AG04450 (cell line): ENCODE data around the gene SNX9. TPM values are rescaled to one million over a fixed set of nuclear protein-coding genes. Genes with fewer than 3 reads are reported as not detected.

Experiments used
- CTCF ChIA-PET: fragments of 300-600, 350-600 bp; formaldehyde crosslinking; extraction: SDS; loops from one replicate; lab custom pipeline; 2022; ENCODE audit warnings: antibody characterized with exemption, inconsistent platforms; lab: Charles Lee
- POLR2A ChIA-PET: fragments of 350-600 bp; formaldehyde crosslinking; extraction: SDS; loops from one replicate; lab custom pipeline; 2021; ENCODE audit warnings: antibody characterized with exemption, inconsistent platforms; lab: Yijun Ruan, JAX
- DNase-seq: peaks from one replicate; pipeline ENCODE4 v3.0.0-alpha.2; 2011; ENCODE audit warnings: low read depth, low spot score
- H3K27ac ChIP-seq: one replicate; pipeline ENCODE4 v1.5.1; 2012; ENCODE audit warnings: low read depth, low read length, control low read depth
- H3K27me3 ChIP-seq: one replicate; pipeline ENCODE4 v1.6.0; 2012; ENCODE audit warnings: low read length; ENCODE audit not compliant: control insufficient read depth, insufficient read depth
- H3K4me3 ChIP-seq: 2 replicates; pipeline ENCODE4 v1.5.1; 2011; ENCODE audit warnings: mild to moderate bottlenecking, low read depth, low read length, control low read depth
- H3K9me3 ChIP-seq: 2 replicates; pipeline ENCODE4 v1.5.1; 2012; ENCODE audit warnings: low read length; ENCODE audit not compliant: control insufficient read depth, insufficient read depth
- polyA plus RNA-seq: library from polyadenylated mRNA; depleted of rRNA; stranded (reverse); fragments of >200 nt; gene quantifications from 2 replicates; pipeline ENCODE4 v1.2.3, GENCODE V29; 2011
- TF ChIP-seq, protein P1 (sequence below): IDR thresholded peaks from 2 replicates; pipeline ENCODE4 v1.5.1; 2011; ENCODE audit warnings: low read depth, low read length, control low read depth, inconsistent platforms

SNX9 gene
- polyA plus RNA-seq, 1 experiment, result 58.7 TPM

DNA sequence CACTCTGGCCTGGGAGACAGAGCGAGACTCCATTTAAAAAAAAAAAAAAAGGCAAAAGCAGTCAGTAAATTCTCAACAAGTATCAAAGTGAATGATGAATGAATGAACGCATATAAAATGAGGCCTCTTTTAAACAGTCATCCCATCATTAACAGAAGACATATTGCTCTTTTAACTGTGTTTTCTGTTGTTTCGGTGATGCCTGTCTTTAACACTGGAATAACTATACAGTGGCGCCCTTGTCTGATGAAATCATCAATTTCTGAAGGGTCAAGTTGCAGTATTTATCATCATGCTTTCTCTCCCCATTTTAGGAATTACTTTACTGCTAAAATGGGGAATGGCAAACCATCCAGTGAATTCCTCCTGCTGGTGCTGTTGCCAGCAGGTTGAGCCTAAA, 45.7 kb upstream of the SNX9 start:
- POLR2A ChIA-PET, result no interaction called here
- Histone ChIP-seq H3K9me3 (peaks cover 3% of the 10 kb centered on the region), H3K27me3 (no peaks in the 10 kb centered on the region), H3K4me3 (no peak overlapping the region), H3K27ac (no peak overlapping the region)
- no peak for DNase-seq
- CTCF ChIA-PET, result interaction anchor here (1.6 kb wide), 1 partner anchor 21 kb away, joined by 5 read pairs; no protein-coding TSS in a partner anchor
- TF ChIP-seq, protein P1, sequence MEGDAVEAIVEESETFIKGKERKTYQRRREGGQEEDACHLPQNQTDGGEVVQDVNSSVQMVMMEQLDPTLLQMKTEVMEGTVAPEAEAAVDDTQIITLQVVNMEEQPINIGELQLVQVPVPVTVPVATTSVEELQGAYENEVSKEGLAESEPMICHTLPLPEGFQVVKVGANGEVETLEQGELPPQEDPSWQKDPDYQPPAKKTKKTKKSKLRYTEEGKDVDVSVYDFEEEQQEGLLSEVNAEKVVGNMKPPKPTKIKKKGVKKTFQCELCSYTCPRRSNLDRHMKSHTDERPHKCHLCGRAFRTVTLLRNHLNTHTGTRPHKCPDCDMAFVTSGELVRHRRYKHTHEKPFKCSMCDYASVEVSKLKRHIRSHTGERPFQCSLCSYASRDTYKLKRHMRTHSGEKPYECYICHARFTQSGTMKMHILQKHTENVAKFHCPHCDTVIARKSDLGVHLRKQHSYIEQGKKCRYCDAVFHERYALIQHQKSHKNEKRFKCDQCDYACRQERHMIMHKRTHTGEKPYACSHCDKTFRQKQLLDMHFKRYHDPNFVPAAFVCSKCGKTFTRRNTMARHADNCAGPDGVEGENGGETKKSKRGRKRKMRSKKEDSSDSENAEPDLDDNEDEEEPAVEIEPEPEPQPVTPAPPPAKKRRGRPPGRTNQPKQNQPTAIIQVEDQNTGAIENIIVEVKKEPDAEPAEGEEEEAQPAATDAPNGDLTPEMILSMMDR, result no peak

DNA sequence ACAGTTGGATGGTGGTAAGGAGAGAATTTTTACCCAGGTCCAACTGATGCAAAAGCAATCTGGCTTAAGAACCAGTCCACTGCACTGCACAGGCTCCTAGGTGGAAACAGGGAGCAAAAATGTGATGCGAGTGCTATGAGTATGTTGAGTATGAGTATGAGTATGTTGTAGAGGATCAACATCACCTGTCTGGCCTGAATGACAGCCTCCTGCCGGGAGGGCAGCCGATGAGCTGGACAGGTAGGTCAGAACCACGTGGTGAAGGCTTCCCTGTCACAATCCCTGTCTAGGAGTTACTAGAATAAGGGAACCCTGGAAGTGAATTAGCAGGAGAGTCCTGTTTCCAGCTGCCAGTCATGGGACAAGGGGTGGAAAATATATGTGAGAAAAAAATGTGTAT, 44.3 kb upstream of the SNX9 start:
- H3K27ac ChIP-seq, result no peak overlapping the region
- CTCF ChIA-PET, result no interaction called here
- H3K27me3 ChIP-seq, result no peaks in the 10 kb centered on the region
- no peak for DNase-seq
- TF ChIP-seq, protein P1, result no peak
- POLR2A ChIA-PET, result interaction anchor here (1.8 kb wide), 1 partner anchor 14 kb away, joined by 5 read pairs; no protein-coding TSS in a partner anchor
- H3K9me3 ChIP-seq, result peaks cover 3% of the 10 kb centered on the region
- no peak overlapping the region for H3K4me3 ChIP-seq

DNA sequence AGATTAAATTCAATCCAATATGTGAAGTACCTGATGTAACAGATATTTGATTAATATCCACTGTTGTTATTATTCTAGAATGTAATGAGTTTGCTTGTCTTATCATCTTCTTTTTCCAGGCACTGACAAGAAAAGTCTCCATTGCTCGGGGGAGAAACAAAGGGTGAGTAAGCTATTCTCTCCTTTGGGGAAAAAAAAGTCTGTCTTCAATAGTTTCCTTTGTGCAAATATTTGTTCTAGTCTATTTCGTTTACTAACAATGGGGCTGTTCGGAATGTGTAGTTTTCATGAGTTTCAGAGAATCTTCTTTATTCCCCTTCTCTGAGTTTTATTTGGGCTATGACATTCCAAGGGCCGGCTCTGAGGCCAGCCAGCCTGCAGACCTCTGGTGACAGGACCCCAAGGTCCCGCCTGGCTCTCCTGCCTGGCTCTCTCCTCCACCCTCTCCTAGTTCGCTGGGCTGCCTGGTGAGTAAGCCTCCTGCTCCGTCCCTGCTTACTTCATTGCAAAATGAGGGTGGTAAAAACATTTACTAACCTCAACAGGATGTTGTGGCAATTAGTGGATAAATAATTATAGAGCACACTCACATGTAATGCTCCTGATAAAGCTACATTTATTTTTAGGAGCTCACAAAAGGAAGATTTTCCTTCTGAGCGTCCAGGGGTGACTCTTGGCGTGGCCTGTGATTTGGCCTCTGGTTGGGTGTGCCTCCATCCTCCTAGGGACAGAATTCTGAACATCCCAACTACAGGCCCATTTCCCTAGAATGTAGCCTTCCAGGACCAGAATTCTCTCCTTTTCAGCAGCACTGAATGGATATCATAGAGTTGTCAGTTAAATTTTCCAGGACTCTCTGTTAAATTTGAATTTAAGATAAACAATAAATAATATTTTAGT, 43.1 kb upstream of the SNX9 start:
- TF ChIP-seq, protein P1, result no peak
- POLR2A ChIA-PET, result interaction anchor here (1.8 kb wide), 1 partner anchor 15 kb away, joined by 5 read pairs; no protein-coding TSS in a partner anchor
- Histone ChIP-seq H3K4me3 (no peak overlapping the region), H3K27me3 (no peaks in the 10 kb centered on the region), H3K27ac (peak overlapping the region; percentile 65), H3K9me3 (peaks cover 3% of the 10 kb centered on the region)
- no peak for DNase-seq
- CTCF ChIA-PET, result no interaction called here

DNA sequence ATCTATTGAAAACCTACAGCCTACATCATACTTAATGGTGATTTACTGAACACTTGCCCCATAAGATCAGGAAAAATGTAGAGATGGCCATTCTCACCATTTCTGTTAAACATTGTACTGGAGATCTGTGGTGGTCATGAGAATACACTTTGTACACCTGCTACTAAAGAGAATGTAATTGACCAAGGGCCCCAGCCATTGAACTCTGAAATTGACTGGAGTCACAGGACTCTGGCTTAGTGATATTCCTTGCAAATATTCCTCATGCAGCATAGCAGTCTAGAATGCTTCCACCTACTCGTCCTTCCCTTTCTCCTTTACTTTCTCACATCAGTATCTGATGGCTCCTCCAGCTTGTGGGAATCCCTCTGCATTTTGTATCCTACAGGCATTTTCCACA, 37.4 kb upstream of the SNX9 start:
- Histone ChIP-seq H3K27me3 (no peaks in the 10 kb centered on the region), H3K27ac (no peak overlapping the region), H3K4me3 (no peak overlapping the region), H3K9me3 (no peaks in the 10 kb centered on the region; the same call in 1 of the 2 replicates)
- no peak for DNase-seq
- TF ChIP-seq, protein P1, result no peak
- ChIA-PET CTCF (no interaction called here), POLR2A (no interaction called here)

DNA sequence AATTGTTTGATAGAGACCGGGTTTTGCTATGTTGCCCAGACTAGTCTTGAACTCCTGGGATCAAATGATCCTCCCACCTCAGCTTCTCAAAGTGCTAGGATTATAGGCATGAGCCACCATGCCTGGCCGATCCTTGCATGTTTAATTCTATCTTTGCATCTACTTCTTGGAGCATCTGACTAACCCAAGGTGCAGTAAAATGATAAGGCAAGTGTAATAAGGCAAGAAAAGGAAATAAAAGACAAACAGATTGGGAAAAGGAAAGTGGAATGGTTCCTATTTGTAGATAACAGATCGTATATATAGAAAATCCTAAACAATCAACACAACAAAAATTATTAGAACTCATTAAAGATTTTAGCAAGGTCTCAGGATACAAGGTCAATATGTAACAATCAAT, 36.8 kb upstream of the SNX9 start:
- TF ChIP-seq, protein P1, result no peak
- DNase-seq, result no peak
- Histone ChIP-seq H3K27me3 (no peaks in the 10 kb centered on the region), H3K9me3 (no peaks in the 10 kb centered on the region; the same call in 1 of the 2 replicates), H3K27ac (no peak overlapping the region), H3K4me3 (no peak overlapping the region)
- ChIA-PET CTCF (no interaction called here), POLR2A (no interaction called here)
